T-helper 22 cell (primary cell): ENCODE data around the gene ACSBG1.

Experiments
- DNase-seq: peaks from one replicate; pipeline ENCODE4 v3.0.0-alpha.2; 2020; ENCODE audit warnings: low read depth

ACSBG1 gene

GRCh38 chr15:78234515-78235040, at the start of gene ACSBG1:
TSS of gene ACSBG1 (minus strand) at chr15:78234565. CDS start at chr15:78234501, 64 bp downstream.
- DNase-seq, result no peak

GRCh38 chr15:78282324-78282723, 48.0 kb upstream of the ACSBG1 start:
- DNase-seq, result no peak

GRCh38 chr15:78280319-78281072, 46.1 kb upstream of the ACSBG1 start:
- DNase-seq, result no peak

- no peak for DNase-seq
Observed at GRCh38 chr15:78276064-78276943, 41.9 kb upstream of the ACSBG1 start.

GRCh38 chr15:78274994-78275393, 40.6 kb upstream of the ACSBG1 start:
- DNase-seq, result no peak

- DNase-seq, result no peak
Observed at GRCh38 chr15:78272776-78273175, 38.4 kb upstream of the ACSBG1 start.

GRCh38 chr15:78272316-78272715, 38.0 kb upstream of the ACSBG1 start:
- no peak for DNase-seq

- no peak for DNase-seq
Observed at GRCh38 chr15:78266806-78267205, 32.4 kb upstream of the ACSBG1 start.

GRCh38 chr15:78266229-78266628, 31.9 kb upstream of the ACSBG1 start:
- DNase-seq, result no peak

- DNase-seq, result no peak
Observed at GRCh38 chr15:78265752-78266224, 31.4 kb upstream of the ACSBG1 start.

GRCh38 chr15:78265137-78265460, 30.7 kb upstream of the ACSBG1 start:
- no peak for DNase-seq

GRCh38 chr15:78264304-78265136, 30.2 kb upstream of the ACSBG1 start, which contains the start of gene DNAJA4:
TSS of gene DNAJA4 (plus strand) at chr15:78264562. CDS start at chr15:78264764, 202 bp downstream.
- DNase-seq, result peak; percentile 25

- DNase-seq, result no peak
Observed at GRCh38 chr15:78263907-78264303, 29.5 kb upstream of the ACSBG1 start.

- no peak for DNase-seq
Observed at GRCh38 chr15:78263351-78263781, 29.0 kb upstream of the ACSBG1 start.

GRCh38 chr15:78261062-78261461, 26.7 kb upstream of the ACSBG1 start:
- no peak for DNase-seq

- DNase-seq, result no peak
Observed at GRCh38 chr15:78260489-78260888, 26.1 kb upstream of the ACSBG1 start.

GRCh38 chr15:78259232-78259631, 24.9 kb upstream of the ACSBG1 start:
- no peak for DNase-seq

GRCh38 chr15:78257681-78258080, 23.3 kb upstream of the ACSBG1 start:
- DNase-seq, result no peak

- no peak for DNase-seq
Observed at GRCh38 chr15:78256044-78256437, 21.7 kb upstream of the ACSBG1 start.

- DNase-seq, result no peak
Observed at GRCh38 chr15:78255421-78256043, 21.2 kb upstream of the ACSBG1 start.

GRCh38 chr15:78251136-78251535, 16.8 kb upstream of the ACSBG1 start:
- DNase-seq, result no peak
